SJSA1 (cell line): ENCODE results near the gene TJP1. TPM values are rescaled to one million over a fixed set of nuclear protein-coding genes. Genes with fewer than 3 reads are reported as not detected.
"Not testable (repeated sequence)": the region's sequence is repeated elsewhere in the genome, so short reads cannot be mapped to it uniquely, and the experiment has no call there.

Source experiments
- DNase-seq, 2 experiments: peaks; one replicate each; pipeline ENCODE4 v3.0.0-alpha.2; 2015 to 2020; ENCODE audit warnings: low spot score in 2 of 2, low read depth in 1 of 2
- H3K27ac ChIP-seq: fragments of 250-450 bp; sonication (Bioruptor Pico); 2 replicates; pipeline ENCODE4 v1.5.1; 2020; ENCODE audit warnings: mild to moderate bottlenecking, moderate library complexity
- H3K27me3 ChIP-seq: fragments of 250-450 bp; sonication (Bioruptor Pico); replicated peaks from 2 replicates; pipeline ENCODE4 v1.5.1; 2020; ENCODE audit warnings: mild to moderate bottlenecking, moderate library complexity
- H3K36me3 ChIP-seq: fragments of 250-450 bp; sonication (Bioruptor Pico); 2 replicates; pipeline ENCODE4 v1.5.1; 2020; ENCODE audit warnings: mild to moderate bottlenecking
- H3K4me1 ChIP-seq: fragments of 250-450 bp; sonication (Bioruptor Pico); replicated peaks from 2 replicates; pipeline ENCODE4 v1.6.1; 2021; ENCODE audit warnings: mild to moderate bottlenecking
- H3K4me3 ChIP-seq: fragments of 250-450 bp; sonication (Bioruptor Pico); 2 replicates; pipeline ENCODE4 v1.5.1; 2020; ENCODE audit warnings: mild to moderate bottlenecking
- H3K9me3 ChIP-seq: fragments of 250-450 bp; sonication (Bioruptor Pico); replicated peaks from 2 replicates; pipeline ENCODE4 v1.5.1; 2020; ENCODE audit warnings: mild to moderate bottlenecking
- total RNA-seq: library from RNA; depleted of rRNA; stranded (reverse); fragments of >200 nt; shearing (Covaris generic); gene quantifications from 2 replicates; pipeline ENCODE4 v1.2.3, GENCODE V29; 2014

TJP1 gene
- total RNA-seq, 1 experiment from 2014 or later, result 70.1 TPM

DNA sequence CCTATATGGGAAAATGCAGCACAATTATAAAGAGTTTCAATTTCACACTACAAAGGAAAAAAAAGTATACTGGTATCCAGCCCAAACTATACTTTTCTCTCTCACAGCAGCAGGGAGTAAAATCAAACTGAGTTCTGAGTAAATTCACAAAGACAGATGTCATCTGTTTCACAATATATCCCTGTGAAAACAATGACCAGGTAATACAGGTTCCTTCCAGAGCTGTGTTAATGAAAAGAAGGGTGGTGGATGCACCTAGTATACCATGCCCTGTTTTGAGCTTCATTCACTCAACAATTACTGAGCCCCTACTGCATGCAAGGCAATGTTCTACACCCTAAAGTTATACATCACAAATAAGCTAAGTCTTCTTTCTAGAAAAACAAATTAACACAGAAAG, 108.5 kb downstream of the TJP1 start:
- Histone ChIP-seq H3K4me3 (no peak overlapping the region), H3K27me3 (no peaks in the 10 kb centered on the region), H3K9me3 (no peaks in the 10 kb centered on the region; the same call in 1 of the 2 replicates), H3K36me3 (peaks cover 89% of the 10 kb centered on the region), H3K4me1 (peaks cover 15% of the 10 kb centered on the region), H3K27ac (no peak overlapping the region)
- DNase-seq, result no peak

GRCh38 chr15:29712149-29712885, 110.0 kb downstream of the TJP1 start:
- Histone ChIP-seq H3K4me1 (peaks cover 15% of the 10 kb centered on the region), H3K27ac (peak overlapping the region; percentile 42), H3K4me3 (no peak overlapping the region), H3K36me3 (peaks cover 89% of the 10 kb centered on the region), H3K9me3 (no peaks in the 10 kb centered on the region; the same call in 1 of the 2 replicates), H3K27me3 (no peaks in the 10 kb centered on the region)
- peak in 1 of 2 experiments; percentile 27 for DNase-seq

GRCh38 chr15:29711531-29711930, 110.7 kb downstream of the TJP1 start:
- Histone ChIP-seq H3K36me3 (peaks cover 89% of the 10 kb centered on the region), H3K27me3 (no peaks in the 10 kb centered on the region), H3K9me3 (no peaks in the 10 kb centered on the region; the same call in 1 of the 2 replicates), H3K27ac (peak overlapping the region; percentile 42; the same call in 1 of the 2 replicates), H3K4me3 (no peak overlapping the region), H3K4me1 (peaks cover 15% of the 10 kb centered on the region)
- peak; percentile 60 to 61 for DNase-seq

DNA sequence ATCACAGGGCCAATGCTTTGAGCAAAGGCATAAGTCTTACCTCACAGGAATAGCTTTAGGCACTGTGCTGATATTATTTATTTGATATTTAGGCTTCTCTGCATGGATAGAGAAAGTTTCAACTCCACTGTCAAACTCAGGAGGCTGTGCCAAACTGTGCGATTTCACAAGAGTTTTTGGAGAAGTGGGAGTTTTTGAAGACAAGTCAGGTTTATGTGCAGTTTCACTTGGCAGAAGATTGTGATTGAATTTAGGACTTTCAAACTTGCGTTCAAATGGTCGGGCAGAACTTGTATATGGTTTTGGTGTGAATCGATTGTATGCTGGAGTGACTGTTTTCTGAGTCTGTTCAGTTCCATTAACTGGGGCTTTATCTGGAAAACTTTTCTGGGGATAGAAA, 113.7 kb downstream of the TJP1 start:
- Histone ChIP-seq H3K9me3 (no peaks in the 10 kb centered on the region; the same call in 1 of the 2 replicates), H3K4me3 (no peak overlapping the region), H3K4me1 (peaks cover 15% of the 10 kb centered on the region), H3K27me3 (no peaks in the 10 kb centered on the region), H3K27ac (no peak overlapping the region), H3K36me3 (peaks cover 94% of the 10 kb centered on the region)
- no peak for DNase-seq

- H3K36me3 ChIP-seq, result peaks cover 99% of the 10 kb centered on the region
- no peaks in the 10 kb centered on the region for H3K27me3 ChIP-seq
- no peak overlapping the region for H3K4me3 ChIP-seq
- no peak for DNase-seq
- H3K27ac ChIP-seq, result no peak overlapping the region
- H3K4me1 ChIP-seq, result no peaks in the 10 kb centered on the region
- no peaks in the 10 kb centered on the region for H3K9me3 ChIP-seq
These were observed 117.2 kb downstream of the TJP1 start for GRCh38 chr15:29704950-29705597.

GRCh38 chr15:29701151-29701550, 121.1 kb downstream of the TJP1 start:
- DNase-seq, result no peak
- no peaks in the 10 kb centered on the region for H3K9me3 ChIP-seq
- H3K4me1 ChIP-seq, result peaks cover 19% of the 10 kb centered on the region
- H3K36me3 ChIP-seq, result peaks cover 83% of the 10 kb centered on the region
- H3K27ac ChIP-seq, result no peak overlapping the region
- no peaks in the 10 kb centered on the region for H3K27me3 ChIP-seq
- H3K4me3 ChIP-seq, result no peak overlapping the region

- Histone ChIP-seq H3K36me3 (peaks cover 74% of the 10 kb centered on the region), H3K27ac (no peak overlapping the region), H3K4me1 (peaks cover 19% of the 10 kb centered on the region), H3K4me3 (no peak overlapping the region), H3K27me3 (no peaks in the 10 kb centered on the region), H3K9me3 (no peaks in the 10 kb centered on the region)
- no peak for DNase-seq
These were observed 122.0 kb downstream of the TJP1 start for GRCh38 chr15:29700296-29700695.

DNA sequence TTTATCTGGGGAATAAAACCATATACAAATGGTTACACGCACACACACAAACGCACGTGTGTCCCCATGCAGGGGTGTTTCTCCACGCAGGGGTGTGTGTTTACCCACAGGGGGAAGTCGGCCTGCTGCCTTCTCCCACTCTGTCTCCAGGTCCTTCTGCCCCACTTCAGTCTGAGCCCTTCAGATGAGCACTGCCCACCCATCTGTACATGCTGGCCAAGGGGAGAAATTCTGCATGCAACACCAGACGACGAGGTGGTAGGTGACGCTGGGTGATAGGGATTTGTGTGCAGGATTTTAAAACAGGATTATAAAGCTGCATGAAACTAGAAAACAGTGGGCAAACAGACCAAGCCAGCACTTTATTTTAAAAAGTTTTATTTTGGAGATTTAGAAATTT, 122.5 kb downstream of the TJP1 start:
- H3K27me3 ChIP-seq, result no peaks in the 10 kb centered on the region
- no peak overlapping the region for H3K27ac ChIP-seq
- no peaks in the 10 kb centered on the region for H3K9me3 ChIP-seq
- no peak for DNase-seq
- H3K4me1 ChIP-seq, result peaks cover 19% of the 10 kb centered on the region
- H3K4me3 ChIP-seq, result no peak overlapping the region
- H3K36me3 ChIP-seq, result peaks cover 69% of the 10 kb centered on the region

DNA sequence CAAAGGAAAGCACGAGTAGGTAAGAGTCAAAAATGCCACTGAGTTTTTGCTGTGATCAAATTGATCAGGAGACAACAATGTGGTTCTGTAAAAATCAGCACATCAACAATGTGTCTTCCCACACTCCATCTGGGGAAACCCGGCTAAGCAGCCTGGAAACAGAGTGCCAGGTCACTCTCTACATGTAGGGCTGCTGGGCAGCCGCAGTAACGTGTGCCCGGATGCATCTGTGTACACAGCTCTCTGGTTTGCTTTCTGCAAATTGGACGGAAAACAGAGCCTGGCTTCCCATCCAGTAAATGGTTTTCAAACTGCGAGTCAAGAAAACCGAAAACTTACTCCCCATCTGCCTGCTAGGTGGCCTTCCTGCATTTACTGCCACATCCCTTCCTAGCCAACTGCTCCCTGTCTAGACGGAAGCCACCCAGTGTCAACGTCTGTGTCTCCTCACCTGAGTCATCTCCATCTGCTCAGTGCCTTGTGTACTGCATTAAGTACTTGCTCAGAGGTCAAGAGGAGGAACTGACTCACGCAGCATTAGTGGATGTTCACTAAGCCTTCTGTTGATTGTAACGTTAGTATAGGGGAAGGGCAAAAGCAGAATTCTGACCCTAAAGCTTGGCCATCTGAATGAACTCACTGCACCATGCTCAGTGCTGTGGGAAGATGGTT, 124.1 kb downstream of the TJP1 start:
- Histone ChIP-seq H3K9me3 (no peaks in the 10 kb centered on the region), H3K36me3 (peaks cover 53% of the 10 kb centered on the region), H3K4me1 (peaks cover 19% of the 10 kb centered on the region), H3K27me3 (no peaks in the 10 kb centered on the region), H3K4me3 (no peak overlapping the region), H3K27ac (peak overlapping the region; percentile 5; the same call in 1 of the 2 replicates)
- DNase-seq, result peak; percentile 64 to 74

GRCh38 chr15:29696950-29697738, 125.1 kb downstream of the TJP1 start:
- Histone ChIP-seq H3K9me3 (no peaks in the 10 kb centered on the region), H3K27me3 (no peaks in the 10 kb centered on the region), H3K27ac (no peak overlapping the region), H3K4me3 (no peak overlapping the region), H3K4me1 (peaks cover 19% of the 10 kb centered on the region), H3K36me3 (peaks cover 43% of the 10 kb centered on the region)
- no peak for DNase-seq

DNA sequence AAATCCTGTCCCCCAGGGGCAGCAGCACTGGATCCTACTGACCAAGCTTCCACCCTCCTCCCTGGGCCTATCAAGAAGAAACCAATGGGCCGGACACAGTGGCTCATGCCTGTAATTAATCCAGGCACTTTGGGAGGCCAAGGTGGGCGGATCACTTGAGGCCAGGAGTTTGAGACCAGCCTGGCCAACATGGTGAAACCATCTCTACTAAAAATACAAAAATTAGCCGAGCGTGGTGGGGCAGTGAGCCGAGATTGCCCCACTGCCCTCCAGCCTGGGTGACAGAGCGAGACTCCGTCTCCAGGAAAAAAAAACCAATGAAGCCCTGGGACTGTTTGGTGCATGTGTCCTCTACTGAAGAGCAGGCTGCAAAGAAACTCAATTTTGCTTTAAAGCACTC, 125.8 kb downstream of the TJP1 start:
- H3K36me3 ChIP-seq, result peaks cover 36% of the 10 kb centered on the region
- not testable (repeated sequence) for H3K27me3 ChIP-seq, H3K9me3 ChIP-seq

GRCh38 chr15:29695489-29696167, 126.6 kb downstream of the TJP1 start:
- Histone ChIP-seq H3K27ac (no peak overlapping the region), H3K27me3 (no peaks in the 10 kb centered on the region), H3K4me1 (peaks cover 19% of the 10 kb centered on the region), H3K36me3 (peaks cover 28% of the 10 kb centered on the region), H3K9me3 (no peaks in the 10 kb centered on the region), H3K4me3 (no peak overlapping the region)
- peak in 1 of 2 experiments; percentile 25 for DNase-seq

More for the DNA sequence above, 125.8 kb downstream of the TJP1 start:
- H3K4me3 ChIP-seq, DNase-seq, H3K27ac ChIP-seq: not testable (repeated sequence)
- H3K4me1 ChIP-seq, result peaks cover 19% of the 10 kb centered on the region

DNA sequence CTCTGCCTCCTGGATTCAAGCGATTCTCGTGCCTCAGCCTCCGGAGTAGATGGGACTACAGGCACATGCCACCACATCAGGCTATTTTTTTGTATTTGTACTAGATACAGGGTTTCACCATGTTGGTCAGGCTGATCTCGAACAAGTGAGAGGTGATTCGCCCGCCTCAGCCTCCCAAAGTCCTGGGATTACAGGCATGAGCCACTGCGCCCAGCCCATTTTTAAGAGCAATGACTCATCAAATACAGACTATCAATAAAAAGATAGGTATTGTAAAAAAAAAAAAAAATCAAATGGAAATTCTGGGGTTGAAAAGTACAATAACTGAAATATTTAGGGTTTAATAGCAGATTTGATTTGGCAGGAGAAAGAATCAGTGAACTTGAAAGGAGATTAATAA, 129.0 kb downstream of the TJP1 start:
- Histone ChIP-seq H3K4me3 (no peak overlapping the region), H3K9me3 (no peaks in the 10 kb centered on the region), H3K27ac (no peak overlapping the region), H3K36me3 (peaks cover 5% of the 10 kb centered on the region; the same call in 1 of the 2 replicates), H3K27me3 (no peaks in the 10 kb centered on the region), H3K4me1 (peaks cover 7% of the 10 kb centered on the region)
- no peak for DNase-seq
